NCI-H2029 (cell line): ENCODE results near the gene KIAA1586.
"Not testable (repeated sequence)": the region's sequence is repeated elsewhere in the genome, so short reads cannot be mapped to it uniquely, and the experiment has no call there.

Experiments used
- DNase-seq: peaks from one replicate; lab custom pipeline; 2025; lab: John Stamatoyannopoulos, UW

Gene KIAA1586, protein sequence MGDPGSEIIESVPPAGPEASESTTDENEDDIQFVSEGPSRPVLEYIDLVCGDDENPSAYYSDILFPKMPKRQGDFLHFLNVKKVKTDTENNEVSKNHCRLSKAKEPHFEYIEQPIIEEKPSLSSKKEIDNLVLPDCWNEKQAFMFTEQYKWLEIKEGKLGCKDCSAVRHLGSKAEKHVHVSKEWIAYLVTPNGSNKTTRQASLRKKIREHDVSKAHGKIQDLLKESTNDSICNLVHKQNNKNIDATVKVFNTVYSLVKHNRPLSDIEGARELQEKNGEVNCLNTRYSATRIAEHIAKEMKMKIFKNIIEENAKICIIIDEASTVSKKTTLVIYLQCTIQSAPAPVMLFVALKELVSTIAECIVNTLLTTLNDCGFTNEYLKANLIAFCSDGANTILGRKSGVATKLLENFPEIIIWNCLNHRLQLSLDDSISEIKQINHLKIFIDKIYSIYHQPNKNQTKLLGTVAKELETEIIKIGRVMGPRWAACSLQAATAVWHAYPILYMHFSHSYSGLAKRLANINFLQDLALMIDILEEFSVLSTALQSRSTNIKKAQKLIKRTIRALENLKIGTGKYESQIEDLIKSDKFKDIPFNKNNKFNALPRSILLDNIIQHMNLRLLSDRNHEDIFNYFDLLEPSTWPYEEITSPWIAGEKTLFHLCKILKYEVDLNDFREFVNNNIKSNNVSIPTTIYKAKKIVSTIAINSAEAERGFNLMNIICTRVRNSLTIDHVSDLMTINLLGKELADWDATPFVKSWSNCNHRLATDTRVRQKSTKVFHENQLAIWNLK

DNA sequence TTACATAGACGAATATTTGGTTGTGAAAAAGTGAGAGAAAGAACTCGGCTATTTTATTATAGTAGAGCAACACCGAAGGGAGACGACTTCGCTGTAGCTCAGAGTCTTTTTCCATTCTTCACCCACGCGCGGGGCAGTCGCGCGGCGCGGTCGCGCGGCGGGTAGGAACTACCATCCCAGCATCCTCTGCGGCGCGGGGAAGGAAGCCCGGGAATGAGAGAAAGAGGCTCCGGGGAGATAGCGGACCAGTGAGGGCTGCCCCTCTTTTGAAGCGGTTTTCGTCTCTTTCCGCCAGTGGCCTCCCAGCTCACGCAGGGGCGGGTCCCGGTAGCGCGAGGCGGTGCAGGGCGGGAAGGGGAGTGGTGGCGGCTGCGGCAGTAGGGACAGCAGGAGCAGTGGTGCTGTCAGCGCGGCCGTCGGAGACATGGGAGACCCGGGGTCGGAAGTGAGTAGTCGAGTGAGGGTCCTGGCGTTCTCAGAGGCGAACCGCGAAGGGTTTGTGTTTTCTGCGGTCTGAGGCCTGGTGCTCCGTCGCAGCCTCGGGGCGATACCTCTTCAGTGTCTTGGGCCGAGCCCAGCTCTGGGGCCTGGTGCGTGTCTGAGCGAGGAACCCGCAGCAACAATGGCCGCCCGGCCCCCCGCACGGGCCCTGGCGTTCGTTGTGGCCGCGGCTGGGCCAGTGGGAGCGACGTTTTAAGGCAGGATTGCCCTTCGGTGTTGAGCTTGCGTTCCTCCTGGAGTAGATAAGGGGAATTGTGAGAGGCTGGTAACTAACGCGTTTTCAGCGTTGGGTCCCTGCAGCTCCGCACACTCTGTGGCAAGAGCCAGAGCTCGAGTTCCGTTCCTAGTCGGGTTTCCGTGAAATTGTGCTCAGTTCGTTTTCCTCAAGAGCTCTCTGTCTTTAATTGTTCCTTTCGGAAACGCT, at the start of gene KIAA1586:
TSS of gene KIAA1586 (plus strand) at position 362 of the 925 bp plus-strand sequence. CDS start at position 425, 63 bp downstream.
- DNase-seq, result peak; percentile 86

DNA sequence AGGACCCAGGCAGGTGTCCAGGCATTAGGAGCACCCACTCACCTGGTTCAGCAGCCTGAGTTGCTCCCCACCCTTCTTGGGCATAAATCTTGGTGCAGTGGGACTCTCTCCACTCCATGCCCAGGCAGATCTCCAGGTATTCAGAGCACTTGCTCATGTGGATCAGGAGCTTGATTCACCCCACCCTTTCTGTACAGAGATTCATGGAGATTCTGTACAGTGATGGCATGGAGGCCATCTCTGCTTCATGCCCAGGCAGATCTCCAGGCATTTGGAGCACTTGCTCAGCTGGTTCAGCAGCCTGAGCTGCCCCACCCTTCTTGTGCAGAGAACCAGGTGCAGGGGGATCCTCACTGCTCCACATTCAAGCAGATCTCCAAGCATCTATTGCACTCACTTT, 47.4 kb upstream of the KIAA1586 start:
- no peak for DNase-seq

DNA sequence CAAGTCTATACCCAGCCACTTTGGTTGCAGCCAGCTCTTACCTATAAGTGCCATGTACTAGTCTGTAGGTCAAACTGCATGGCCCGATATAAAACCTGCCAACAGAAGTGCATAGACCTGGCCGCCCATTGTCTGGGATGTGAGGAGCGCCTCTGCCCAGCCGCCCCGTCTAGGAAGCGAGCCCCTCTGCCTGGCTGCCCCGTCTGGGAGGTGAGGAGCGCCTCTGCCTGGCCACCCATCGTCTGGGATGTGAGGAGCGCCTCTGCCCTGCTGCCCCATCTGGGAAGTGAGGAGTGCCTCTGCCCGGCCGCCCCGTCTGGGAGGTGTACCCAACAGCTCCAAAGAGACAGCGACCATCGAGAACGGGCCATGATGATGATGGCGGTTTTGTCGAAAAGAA, 46.7 kb upstream of the KIAA1586 start:
- DNase-seq, result not testable (repeated sequence)

DNA sequence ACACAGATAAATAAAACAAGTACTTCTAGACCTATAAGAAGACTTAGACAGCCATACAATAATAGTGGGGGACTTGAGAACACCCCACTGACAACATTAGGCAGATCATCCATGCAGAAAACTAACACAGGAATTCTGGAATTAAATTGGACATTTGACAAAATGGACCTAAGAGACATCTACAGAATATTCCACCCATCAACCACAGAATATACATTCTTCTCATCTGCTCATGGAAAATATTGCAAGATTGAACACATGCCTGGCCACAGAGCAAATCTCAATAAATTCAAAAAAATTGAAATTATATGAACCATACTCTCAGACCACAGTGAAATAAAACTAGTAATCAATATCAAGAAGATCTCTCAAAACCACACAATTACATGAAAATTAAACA, 44.3 kb upstream of the KIAA1586 start:
- no peak for DNase-seq

DNA sequence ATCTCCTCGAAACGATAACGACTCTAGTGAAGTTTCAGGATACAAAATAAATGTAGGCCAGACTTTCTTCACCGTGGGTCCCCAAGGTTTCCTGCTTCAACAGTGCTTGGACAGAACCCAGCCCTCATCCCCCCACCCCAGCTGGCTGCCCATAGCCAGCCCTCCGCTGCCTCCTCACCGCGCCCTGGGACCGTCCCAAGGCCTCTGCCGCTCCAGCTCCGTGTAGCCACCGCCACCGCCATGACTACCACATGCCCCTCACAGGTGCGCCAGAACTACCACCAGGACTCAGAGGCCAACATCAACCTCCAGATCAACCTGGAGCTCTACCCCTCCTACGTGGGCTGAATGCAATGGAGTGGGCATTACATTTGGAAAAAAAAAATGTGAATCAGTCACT, 42.2 kb upstream of the KIAA1586 start:
- DNase-seq, result no peak

DNA sequence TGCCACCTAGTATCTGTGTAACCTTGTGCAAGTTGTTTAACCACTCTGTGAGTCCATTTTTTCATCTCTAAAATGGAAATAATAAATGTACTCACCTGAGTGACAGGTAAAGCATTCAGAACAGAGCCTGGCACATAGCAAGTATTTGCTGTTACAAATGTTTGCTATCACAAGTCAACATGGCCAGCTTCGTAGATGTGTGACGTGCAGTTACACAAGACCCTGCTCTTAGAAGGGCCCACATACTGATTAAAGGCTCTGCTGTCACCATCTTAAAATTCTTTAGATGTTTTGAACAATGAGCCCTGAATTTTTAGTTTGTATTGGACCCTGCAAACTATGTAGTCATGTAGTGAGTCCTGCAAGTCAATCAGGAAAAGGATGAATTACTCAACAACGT, 40.4 kb upstream of the KIAA1586 start:
- DNase-seq, result no peak

DNA sequence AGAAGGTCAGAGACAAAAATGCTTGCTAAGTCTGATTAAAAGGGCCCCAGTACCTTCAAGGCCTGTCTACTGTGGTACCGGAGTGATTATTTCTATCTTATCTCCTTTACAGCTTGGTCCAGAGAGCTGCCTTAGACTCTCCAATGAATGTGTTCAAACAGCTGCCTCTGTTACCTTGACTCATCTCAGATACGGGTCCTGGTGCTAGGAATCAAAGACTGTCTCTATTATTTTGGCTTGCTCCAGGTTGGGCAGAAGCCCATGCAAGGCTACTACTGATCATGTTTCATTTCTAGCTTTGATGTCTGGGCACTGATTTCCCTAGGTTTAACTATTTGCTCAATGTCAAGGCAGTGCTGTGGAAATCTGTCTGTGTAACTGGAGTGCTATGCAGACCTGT, 38.4 kb upstream of the KIAA1586 start:
- not testable (repeated sequence) for DNase-seq

DNA sequence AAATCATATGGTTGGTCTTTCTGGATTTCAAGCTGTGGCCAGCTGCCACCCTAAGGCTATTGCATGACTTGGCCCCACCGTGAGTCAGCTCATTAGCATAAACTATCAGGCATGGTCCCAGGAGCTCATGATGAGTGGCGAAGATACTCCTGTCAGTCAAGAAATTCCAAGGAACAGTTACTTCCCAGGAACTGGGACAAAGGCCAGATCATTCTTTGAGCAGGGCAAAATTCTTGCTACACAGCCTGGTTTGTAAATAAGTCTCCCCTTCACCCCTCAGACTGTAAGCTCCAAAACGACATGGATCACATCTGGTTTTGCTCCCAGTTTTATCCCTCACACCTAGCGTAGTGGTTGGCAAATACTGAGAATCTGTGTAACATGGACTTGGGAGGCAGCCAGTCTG, 33.0 kb upstream of the KIAA1586 start:
- no peak for DNase-seq

DNA sequence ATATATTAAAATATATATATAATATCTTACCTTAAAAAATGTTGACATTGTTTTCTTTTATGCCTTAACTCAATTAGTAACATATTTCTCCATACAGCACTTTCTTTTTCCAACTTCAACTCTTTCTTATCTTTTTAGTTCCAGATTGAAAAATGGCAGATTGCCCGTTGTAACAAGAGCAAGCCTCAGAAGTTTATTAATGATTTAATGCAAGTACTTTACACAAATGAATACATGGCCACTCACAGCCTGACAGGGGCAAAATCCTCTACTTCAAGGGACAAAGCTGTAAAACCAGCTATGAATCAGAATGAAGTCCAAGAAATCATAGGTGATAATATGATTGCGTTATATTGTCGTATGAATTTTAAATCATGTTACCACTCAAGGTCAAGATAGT, 29.4 kb upstream of the KIAA1586 start:
- DNase-seq, result no peak

DNA sequence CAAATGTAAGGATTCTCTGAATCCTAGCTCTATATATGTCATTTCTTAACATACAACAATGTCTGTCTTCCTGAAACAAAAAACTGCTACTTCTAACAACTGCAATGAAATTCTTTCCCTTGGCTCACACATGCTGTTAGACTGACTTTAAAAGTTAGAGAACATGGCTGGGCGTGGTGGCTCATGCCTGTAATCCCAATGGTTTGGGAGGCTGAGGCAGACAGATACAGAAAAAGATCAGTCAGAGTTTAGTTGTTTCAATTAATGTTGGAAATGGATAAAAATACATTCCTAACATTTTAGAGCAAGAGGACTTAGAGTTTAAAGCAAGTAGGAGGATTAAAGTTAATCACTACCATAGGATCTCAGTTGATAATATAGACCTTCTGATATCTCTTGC, 28.7 kb upstream of the KIAA1586 start:
- DNase-seq, result no peak

DNA sequence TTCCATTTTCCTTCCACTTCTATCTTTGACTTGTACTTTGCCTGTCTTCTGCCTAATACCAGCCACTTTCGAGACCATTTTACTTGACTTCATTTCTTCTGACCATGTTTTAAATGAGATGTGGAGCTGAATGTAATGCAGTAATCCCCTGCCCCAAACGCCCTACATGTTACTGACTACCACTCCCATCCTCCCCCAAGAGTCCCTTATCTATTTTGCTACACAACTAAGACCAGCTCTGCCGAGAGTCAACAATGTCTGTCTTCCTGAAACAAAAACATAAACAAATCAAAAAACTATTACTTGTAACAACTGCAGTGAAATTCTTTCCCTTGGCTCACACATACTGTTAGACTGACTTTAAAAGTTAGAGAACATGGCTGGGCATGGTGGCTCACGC, 27.1 kb upstream of the KIAA1586 start:
- DNase-seq, result no peak

DNA sequence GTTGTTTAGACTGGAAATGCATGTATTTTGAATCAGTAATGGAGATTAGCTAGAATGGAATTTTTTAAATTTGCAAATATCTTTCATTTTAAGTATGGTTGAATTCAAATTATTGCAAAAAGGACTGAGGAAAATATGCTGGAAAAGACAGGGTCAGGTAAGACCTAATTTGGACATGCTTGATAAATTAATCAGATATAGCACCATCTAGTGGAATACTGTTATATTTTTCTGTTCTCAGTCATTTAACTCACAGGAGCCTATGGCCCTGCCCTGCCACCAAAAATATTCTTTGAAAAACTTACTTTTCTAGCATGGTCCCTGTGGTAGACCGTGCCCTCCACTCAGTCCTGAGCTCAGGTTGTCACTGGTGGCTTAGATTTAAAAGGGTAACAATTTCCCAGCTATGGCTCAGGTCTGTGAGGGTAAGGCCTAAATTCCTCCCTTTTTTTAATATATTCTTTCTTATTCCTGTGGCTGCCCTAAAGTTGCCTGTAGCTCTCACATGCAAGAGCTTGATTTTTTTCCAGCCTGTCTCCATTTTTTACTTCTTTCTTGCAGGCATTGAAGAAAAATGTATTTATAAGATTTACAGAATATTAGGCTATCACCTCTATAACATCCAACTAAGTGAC, 25.3 kb upstream of the KIAA1586 start:
- DNase-seq, result peak; percentile 11

DNA sequence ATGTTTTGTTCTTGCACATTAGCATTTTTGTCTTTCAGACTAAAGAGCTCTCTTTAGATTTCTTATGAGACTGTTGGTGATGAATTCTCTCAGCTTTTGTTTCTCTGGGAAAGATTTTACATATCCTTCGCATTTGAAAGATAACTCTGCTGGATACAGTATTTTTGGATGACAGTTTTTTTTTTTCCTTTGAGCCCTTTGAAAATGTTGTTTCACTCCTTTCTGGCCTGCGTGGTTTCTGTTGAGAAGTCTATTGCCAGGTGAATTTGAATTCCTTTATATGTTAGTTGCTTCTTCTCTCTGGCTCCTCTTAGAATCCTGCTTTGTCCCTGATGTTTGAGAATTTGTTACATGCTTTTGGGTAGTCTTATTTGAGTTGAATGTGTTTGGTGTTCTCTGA, 22.2 kb upstream of the KIAA1586 start:
- no peak for DNase-seq

DNA sequence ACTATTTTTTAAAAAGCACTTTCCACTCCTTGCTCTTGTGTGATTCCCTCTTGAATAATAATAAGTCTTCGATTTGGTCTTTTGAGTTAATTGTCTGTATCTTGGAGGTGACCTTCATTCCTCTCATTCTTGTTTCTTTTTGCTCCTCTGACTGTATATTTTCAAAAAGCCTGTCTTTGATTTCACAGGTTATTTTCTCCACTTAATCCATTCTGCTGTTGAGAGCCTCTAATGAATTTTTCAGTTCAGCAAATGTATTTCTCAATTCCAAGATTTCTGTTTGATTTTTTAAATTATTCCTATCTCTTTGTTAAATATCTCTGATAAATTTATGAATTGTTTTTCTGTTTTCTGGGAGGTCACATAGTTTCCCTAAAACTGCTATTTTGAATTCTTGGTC, 21.7 kb upstream of the KIAA1586 start:
- no peak for DNase-seq

DNA sequence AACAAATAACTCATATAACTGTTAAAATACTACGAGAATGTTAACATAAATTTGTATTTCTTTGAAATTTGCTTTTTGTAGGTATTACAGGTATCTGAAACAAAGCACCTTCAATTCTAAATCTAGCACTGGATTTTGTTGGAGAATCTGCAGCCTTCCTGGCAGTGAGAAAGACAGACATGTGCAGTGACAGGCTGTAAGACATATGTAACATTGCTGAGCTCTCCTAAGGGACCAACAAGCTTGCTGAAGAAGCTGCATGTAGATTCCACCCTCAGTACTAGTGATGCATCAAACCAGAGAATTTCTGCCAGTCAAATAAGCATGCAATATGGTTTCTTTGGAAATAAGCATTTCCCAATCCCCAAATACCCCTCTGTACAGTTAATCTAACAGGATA, 20.5 kb upstream of the KIAA1586 start:
- DNase-seq, result no peak

DNA sequence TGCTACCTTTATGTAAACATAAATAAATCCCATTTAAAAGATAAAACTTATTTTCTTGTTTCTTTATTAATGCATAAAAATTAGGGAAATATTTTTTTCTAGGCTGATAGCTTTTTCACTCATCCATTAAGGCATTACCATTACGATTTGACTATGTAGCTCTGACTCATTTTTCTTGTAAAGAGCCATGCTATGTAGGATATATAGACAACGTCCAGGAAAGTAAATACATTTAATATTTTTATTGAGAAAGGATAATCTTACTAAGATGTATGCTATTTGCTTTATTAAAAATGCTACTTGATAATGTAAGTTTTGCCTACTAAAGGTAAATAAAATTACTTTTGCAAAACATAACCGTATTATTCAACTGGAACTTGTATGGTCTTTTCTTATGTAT, 19.2 kb upstream of the KIAA1586 start:
- DNase-seq, result no peak

DNA sequence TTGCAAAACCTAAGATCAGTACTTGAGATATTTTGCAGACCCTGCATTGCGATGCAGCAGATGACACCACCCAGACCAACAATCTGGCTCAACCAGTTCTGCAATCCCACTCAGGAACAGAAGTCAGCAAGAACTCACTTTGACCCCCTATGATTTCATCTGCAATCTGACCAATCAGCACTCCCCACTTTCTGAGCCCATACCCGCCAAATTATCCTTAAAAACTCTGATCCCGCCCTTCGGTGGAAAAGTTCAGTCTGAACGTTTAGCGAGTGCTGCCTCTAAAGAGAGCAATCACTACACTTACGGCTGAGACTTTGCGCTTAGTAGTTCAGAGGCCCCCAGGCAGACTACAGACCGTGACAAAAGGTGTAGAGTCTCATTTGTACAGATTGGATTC, 17.3 kb upstream of the KIAA1586 start:
- no peak for DNase-seq

DNA sequence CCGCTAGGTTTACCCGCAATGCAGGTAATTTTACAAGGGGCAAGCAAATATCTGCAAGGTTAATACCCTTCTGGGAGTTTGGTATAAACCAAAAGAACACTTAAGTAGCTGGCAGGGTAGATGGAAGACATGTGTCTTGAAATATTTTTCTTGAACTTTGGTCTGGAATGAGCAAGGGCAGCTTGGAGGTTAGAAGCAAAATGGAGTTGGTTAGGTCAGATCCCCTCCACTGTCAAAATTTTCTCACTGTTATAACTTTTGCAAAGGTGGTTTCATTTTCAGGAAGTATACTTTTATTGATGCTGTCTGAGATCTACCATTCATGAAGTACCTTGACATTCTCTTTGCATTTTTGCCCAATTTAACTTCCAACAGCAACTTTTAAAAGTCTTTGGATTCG, 13.3 kb upstream of the KIAA1586 start:
- DNase-seq, result no peak

DNA sequence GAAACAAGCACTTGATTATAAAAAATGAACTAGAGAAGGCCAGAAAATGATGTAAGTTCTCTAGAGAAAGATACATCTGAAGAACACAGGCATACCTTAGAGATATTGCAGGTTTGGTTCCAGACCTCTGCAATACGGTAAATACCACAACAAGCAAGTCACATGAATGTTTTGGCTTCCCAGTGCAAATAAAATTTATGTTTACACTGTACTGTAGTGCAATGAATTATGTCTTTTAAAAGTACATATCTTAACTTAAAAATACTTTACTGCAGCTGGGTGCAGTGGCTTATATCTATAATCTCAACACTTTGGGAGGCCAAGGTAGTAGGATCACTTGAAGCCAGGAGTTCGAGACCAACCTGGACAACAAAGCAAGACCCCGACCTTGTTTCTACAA, 10.9 kb upstream of the KIAA1586 start:
- no peak for DNase-seq

DNA sequence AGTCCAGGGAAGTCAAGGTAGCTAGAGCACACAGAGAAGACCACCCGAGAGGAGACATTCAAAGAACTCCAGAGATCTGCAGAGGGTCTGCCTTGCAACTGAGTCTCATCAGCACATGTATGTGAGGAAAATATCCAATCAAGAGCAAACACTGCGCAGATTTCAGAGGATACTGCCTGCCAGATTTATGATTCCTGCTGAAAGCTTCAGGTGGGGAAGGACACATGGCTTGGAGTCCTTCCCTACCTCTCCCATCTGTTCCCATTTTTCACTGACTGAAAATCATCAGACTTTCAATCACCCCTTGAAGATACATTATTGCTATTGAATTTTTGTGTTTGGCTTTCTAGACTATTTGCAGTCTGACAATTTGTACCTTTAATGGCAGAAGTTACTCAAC, 7.6 kb upstream of the KIAA1586 start:
- no peak for DNase-seq

DNA sequence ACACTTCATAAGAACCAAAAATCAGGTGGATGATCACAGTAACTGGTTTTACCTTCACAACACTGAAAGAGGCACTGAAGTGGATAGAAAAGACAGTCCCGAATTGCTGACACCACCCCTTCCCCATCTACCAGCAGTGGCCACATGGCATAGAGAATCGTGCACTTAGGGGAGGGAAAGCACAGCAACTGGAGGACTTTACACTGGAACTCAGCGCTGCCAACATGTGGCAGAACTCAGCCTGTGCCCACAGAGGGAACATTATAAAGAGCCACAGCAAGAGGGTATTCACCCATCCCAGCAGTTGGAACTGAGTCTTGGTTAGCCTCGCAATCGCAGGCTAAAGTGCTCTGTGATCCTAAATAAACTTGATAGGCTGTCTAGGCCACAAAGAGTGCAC, 6.5 kb upstream of the KIAA1586 start:
- no peak for DNase-seq

DNA sequence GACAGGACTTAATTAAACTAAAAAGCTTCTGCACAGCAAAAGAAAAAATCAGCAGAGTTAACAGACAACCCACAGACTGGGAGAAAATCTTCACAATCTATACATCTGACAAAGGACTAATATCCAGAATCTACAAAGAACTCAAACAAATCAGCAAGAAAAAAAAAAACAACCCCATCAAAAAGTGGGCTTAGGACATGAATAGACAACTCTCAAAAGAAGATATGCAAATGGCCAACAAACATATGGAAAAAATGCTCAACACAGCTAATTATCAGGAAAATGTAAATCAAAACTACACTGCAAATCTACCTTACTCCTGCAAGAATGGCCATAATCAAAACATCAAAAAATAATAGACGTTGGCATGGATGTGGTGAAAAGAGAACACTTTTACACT, 2.4 kb upstream of the KIAA1586 start:
- not testable (repeated sequence) for DNase-seq
